SH-SY5Y (cell line): Measurements from ENCODE around the gene PSME1.

Experiments
- GATA2 ChIP-seq: IDR thresholded peaks from 2 replicates; pipeline ENCODE4 v1.6.1; 2011; ENCODE audit warnings: mild to moderate bottlenecking, low read depth, low read length
- GATA3 ChIP-seq: IDR thresholded peaks from 2 replicates; pipeline ENCODE4 v1.6.1; 2011; ENCODE audit warnings: low read depth, mild to moderate bottlenecking, low read length, moderate library complexity

GRCh38 chr14:24139272-24139934, 3.4 kb downstream of the PSME1 start:
- no peak for TF ChIP-seq GATA2
- TF ChIP-seq GATA3 = no peak
